Sciatic nerve (tissue), 2 donors: ENCODE measurements around the gene ATP9B. TPM values are rescaled to one million over a fixed set of nuclear protein-coding genes. Genes with fewer than 3 reads are reported as not detected.

ENCODE experiments used
- ATAC-seq: fragments of 200-7000 bp; cut with Tn5 transposase; one replicate; pipeline ENCODE4 v1.9.1; 2020; ENCODE audit warnings: mild to moderate bottlenecking, moderate library complexity
- DNase-seq: peaks from one replicate; pipeline ENCODE4 v3.0.0-alpha.2; 2020; ENCODE audit warnings: low spot score
- intact Hi-C: fragments of 100-400 bp; cut with DNase I; formaldehyde crosslinking; loops from one replicate; pipeline ENCODE4 v1.14.2; 2022
- total RNA-seq: library from RNA; stranded (reverse); fragmentation: NEBNext Ultra II Directional; extraction: Animal tissue kit (Norgen Biotek cat#: 25700); gene quantifications from one replicate; pipeline ENCODE4 v1.2.1, GENCODE V29; 2021
- donor health status: DM: no; HTN: no; CAD: no.
- donor health status: DM: no; HTN: no; CAD: no.

Gene ATP9B
- total RNA-seq, 1 donor from 2014 or later: 67.4 TPM

DNA sequence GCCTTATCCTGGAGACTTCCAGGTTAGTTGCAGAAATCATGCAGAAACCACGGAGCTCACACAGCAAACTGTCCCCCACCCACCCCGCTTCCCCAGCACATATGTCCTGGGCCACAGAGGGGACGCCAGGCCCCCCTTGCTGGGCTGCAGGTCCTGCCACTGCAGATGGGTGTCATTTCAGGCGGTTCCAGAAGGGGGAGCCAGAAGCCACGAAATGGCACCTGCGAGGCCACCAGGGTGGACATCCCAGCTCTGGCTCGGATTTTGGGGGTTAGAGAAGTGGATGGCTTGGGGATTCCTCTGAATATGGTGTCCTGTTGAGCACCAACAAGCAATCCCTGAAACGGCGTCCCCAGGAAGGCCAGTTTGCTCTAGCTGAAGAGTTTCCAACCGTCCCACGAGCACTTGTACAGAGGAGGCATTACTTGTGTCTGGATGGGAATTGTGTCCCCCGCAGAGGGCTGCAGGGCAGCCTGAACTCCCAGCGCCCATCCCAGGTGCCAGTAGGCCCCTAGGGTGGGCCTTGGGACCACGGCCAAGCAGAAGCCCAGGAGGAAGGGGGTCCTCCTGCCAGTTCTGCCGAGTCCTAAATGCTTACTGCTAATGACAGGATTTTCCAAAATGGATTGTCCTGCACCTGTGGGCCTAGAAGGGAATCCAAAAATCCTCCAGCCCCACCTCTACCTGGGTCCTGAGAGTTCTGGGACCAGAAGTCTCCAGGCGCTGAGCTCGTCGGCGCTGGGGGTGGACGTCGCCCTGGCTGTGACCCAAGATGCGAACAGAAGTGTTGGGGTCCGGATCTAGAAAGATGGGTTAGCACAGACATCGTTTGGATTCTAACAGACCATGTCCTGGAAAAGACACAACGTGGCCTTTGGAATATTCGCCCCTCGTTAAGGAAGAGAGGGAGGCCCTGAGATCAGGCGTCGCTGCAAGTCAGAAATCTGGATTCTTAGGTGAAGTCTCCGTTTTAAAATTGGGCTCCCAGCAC, 311.9 kb downstream of the ATP9B start:
- ATAC-seq: peak; percentile 49
- intact Hi-C loops: loop anchor here (5.0 kb wide), 2 partner anchors 146 to 261 kb away; no protein-coding TSS in a partner anchor
- peak; percentile 88 for DNase-seq

DNA sequence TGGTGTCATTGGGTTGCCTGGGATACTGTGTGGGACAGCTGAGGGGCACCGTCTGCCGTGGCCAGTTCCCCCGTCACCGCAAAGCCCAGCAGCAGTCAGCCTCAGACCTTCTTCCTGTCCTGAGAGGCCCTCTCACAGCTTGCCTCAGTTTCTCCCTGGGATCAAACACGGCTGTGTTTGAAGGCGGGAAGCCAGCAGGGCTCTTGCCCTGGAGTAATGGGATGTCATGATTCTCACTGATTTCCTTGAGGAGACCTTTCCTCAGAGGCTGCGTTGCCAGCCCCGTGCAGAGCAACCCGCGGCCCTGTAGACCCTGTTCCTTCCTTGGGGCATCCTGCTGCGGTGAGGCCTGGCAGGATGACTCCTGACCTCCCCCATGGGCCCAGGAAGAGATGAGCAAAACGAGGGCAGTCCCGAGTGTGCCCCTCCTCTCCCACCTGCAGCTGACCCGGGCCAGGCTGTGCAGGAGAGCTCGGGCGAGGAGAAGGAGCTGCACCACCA, 312.7 kb downstream of the ATP9B start:
- ATAC-seq (no peak), DNase-seq (no peak)
- intact Hi-C loops: loop anchor here (5.0 kb wide), 2 partner anchors 145 to 260 kb away; no protein-coding TSS in a partner anchor

DNA sequence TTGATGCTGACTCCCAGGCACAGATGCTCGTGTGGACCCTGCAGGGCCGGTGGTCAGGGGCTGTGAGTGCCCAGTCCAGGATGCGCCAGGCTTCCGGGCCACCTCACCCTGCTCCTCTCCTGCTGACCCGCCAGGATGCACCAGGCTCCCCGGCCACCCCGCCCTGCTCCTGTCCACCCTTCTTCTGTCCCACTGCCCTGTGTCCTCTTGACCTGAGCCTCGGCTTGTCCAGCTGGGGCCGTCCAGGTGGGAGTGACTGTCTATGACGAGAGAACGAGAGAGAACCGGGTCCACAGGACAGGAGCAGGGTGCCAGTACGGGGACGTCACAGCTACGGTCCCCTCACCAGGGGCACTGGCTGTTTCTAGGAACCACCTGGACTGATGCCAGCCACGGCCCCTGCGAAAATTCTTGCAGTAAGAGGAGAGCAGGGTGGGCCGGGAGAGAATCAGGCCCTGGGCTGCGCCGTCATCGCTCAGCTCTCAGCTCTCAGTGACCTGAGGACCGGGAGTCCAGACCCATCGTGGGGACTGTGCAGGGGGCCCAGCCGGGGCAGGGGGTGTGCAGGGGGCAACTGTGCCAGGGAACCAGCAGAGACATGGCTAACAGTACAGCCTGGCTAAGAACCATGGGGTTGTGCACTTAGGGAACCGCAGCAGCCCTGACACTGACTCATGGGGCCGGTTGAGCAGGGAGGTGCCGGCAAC, 313.6 kb downstream of the ATP9B start:
- DNase-seq: peak; percentile 65

DNA sequence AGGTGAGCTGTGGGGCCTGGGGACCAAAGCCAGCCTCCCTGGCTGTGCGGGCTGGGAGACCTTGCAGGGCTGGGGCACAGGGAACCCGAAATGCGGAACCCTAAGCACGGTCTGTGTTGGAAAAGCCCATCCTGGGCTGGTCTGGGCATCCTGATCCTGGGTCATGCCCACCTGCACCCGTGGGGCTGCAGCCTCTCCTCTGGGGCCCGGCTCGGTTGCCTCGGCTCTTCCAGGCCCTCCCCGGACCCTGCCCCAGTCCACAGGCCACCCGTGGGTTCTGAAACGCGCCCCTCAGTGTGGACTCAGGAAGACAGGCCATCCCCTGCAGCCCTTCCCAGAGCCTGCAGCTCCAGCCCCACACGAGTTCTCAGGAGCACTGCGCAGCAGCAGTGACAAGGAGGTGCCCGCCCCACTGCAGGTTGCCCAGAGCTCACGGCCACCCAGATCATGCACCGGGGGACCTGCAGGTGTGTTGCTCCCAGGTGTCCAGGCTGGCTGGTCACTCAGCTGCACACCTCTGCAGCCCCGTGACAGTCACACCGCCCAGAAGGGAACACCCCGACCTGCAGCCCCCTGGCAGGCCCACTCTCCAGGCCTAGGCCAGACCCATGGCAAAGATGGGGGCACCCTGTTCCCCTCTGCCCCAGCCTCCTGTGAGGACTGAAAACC, 314.3 kb downstream of the ATP9B start:
- ATAC-seq (no peak), DNase-seq (peak; percentile 45)
- intact Hi-C loops: loop anchor here (5.0 kb wide), 2 partner anchors 144 to 259 kb away; no protein-coding TSS in a partner anchor

More for the DNA sequence above, 313.6 kb downstream of the ATP9B start:
- ATAC-seq: no peak
- intact Hi-C loops: loop anchor here (5.0 kb wide), 2 partner anchors 144 to 259 kb away; no protein-coding TSS in a partner anchor

DNA sequence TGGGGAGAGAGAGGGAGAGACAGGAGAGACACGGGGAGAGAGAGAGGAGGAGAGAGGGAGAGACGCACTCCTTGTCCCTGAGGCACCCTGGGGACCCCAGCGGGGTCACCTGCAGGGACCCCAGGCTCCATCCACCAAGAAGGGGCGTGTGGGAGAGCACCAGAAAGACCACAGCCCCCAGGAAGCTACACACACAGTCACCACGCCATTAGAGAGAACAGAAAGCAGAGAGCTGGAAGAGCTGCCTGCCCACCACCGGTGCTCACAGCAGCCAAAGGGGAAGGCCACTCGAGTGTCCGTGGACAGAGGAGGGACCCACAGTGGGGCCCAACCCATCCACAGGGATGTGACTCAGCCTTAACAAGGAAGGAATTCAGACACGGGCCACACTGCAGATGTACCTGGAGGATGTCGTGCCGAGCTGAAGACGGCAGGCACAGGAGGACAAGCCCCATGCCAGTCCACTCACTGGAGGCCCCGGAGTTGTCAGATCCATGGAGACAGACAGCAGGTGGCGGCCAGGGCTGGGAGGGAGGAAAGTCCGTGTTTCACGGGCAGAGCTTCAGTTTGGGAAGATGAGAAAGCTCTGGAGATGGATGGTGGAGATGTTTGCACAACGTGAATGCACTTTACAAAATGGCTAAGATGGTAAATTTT, 315.1 kb downstream of the ATP9B start:
- intact Hi-C loops: loop anchor here (5.0 kb wide), 2 partner anchors 143 to 258 kb away; no protein-coding TSS in a partner anchor
- peak; percentile 53 for DNase-seq
- ATAC-seq: no peak

DNA sequence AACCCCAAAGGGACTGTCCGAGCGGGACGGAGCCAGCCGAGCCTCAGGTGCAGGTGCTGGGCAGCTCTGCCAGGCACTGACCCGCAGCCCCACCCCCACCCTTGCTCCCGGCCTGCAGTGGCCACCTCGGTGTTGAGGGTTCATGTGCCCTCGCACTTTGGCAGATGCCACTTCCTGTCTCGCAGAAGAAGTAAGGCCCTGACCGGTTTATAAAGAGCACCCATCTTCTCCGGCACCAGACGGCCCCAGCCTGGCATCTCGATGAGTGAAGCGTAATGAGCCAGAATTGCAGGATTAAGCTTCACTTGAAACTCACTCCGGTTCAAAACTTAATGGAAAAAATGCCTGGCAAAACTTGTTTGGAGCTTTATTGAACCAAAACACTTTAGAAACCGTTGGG, 315.6 kb downstream of the ATP9B start:
- ATAC-seq (no peak), DNase-seq (no peak)
- intact Hi-C loops: loop anchor here (5.0 kb wide), 2 partner anchors 142 to 257 kb away; no protein-coding TSS in a partner anchor

DNA sequence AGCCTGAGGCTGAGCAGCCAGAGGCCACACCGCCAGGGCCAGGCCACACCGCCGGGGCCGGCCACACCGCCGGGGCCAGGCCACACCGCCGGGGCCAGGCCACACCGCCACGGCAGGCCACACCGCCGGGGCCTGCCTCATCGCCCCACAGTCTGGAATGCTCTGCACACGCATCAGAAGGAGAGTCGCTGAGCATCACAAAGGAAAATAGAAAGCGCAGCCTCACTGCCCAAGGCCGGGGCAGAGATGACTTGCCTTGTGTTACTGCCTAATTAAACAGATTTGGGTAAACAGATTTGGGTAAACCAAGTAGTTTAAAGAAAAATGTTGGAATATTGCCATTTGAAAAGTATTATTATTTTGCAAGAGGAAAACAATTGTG, 316.1 kb downstream of the ATP9B start:
- DNase-seq (no peak), ATAC-seq (no peak)
- intact Hi-C loops: no loop called here

DNA sequence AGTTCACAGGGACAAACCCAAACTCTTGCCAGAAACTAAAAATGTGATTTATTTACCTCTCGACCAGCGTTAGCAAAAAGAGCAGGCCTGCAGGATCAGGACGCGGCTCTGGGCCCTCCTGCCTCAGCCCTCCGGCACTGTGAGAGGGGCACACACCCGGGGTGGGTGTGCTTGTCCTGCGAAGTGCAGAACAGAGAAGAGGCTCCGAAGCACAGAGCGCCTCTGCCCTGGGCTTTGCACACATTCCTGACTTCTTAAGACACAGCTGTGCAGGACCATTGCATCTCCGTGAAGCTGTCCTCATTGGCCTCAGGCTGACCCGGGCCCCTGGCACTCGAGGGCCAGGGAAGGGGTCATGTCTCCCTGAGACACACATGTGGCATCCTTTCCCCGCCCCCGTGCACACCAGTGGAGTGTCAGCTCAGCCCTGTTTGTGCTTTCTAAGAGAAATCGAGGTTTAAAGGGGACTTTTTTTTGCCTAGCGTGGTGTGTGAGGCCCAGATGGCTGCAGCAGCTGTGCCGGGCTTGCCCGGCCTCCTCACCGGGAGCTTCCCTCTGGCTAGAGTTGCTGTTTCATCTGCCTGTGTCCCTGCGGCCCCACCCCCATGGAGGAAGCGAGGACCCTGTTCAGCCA, 316.6 kb downstream of the ATP9B start:
- DNase-seq (peak; percentile 54), ATAC-seq (no peak)
- intact Hi-C loops: no loop called here

DNA sequence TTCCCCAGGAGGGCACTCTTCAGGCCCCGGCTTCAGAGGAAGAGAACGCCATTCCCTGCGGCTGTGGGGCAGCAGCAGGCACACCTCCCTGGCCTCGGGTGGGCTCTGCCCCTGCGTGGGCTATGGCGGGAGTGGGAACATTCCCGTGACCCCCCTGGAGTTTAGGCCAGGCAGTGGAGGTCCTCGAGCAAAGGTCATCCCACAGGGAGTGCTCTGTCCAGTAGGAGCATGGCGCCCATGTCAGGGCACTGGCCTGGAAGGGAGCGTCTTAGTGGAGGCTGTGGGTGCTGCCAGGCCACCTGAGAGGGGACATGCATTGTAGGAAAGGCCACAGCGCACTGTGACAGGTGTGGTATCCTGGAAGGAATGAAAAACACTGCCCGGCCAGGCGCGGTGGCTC, 317.4 kb downstream of the ATP9B start:
- ATAC-seq (no peak), DNase-seq (peak; percentile 54)
- intact Hi-C loops: no loop called here

DNA sequence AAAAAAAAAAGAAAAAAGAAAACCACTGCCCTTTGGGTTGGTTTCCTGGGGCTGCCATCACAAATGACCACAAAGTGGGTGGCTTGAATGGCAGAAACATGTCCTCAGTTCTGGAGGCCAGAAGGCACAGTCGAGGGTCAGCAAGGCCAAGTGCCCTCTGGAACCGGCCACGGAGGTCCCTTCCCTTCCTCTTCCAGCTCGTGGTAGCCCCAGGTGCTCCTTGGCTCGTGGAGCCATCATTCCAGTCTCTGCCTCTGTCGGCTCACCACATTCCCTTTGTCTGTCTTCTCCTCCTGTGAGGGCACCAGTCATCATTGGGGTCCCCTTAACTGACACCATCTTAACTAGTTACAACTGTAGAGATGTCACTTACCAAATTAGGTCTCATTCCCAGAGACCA, 318.0 kb downstream of the ATP9B start:
- no peak for DNase-seq
- no peak for ATAC-seq
- intact Hi-C loops: no loop called here

DNA sequence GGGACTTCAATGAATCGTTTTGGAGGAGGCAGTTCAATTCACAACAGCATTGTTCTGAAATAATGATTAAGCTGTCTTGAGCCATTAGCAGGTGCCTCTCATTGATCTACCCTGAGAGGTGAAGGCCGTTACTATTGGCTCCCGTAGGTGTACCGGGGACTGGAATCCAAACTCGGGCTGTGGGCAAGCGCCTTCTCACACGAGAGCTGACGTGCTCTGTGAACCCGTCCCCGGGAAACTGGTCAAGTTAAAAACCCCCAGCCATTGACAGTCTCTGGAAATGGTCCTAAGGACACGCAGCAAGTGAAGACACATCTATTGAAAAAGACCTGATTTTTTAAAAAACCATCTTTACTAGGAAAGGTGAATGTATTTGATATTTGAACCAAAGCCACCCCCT, 318.4 kb downstream of the ATP9B start:
- intact Hi-C loops: no loop called here
- DNase-seq: no peak
- ATAC-seq: no peak

DNA sequence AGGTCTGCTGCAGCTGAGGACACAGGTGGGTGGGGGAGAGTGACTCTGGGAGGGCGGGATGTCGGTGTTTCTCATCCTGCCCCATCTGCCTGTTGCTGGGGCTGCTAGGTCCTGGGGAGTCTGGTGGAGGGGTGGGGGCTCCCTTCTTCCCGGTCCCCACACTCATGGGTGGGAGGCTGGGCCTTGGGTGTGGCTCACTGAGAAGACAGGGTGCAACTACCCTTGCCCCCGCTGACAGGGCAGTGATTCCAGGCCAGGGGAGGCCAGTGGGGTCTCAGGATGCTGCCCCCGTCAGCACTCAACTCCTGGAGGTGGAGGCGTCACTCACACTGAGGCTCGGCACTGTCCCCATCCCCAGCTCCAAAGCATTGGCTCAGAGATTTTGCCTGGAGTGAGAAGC, 318.8 kb downstream of the ATP9B start:
- intact Hi-C loops: no loop called here
- DNase-seq (peak; percentile 48), ATAC-seq (no peak)

DNA sequence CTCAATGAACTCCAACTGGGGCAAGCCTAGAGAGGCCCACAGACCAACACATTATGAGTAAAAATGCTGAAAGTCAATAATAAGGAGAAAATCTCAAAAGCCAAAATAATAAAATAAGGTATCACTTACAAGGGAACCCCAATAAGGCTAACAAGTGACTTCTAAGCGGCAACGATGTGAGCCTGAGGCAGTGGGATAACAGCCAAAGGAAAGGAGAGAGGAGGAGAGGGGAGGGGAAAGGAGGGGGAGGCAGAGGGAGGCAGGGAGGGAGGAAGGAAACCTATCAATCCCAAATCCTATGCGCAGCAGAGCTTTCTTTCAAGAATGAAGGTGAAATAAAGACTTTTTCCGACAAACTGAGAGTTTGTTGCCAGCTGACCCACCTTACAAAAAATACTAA, 320.5 kb downstream of the ATP9B start:
- no peak for ATAC-seq
- peak; percentile 17 for DNase-seq
- intact Hi-C loops: no loop called here

DNA sequence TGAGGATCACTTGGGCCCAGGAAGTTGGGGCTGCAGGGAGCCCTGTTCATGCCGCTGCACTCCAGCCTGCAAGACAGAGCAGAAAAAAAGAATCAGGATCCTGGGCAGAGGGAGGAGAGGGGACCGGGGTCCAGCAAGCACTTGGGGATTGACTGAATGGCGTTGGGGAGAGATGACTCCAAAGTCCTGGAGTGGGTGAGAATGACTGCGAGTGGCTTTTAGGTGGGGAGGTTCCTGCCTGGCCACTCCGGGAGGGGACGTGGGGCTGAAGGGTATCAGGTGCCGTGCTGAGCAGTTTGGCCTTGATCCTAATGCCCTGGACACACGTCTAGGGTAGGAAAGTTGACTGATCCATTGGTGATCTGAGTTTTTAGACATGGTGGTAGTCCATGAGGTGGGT, 323.0 kb downstream of the ATP9B start:
- intact Hi-C loops: no loop called here
- peak; percentile 50 for DNase-seq
- ATAC-seq: no peak

DNA sequence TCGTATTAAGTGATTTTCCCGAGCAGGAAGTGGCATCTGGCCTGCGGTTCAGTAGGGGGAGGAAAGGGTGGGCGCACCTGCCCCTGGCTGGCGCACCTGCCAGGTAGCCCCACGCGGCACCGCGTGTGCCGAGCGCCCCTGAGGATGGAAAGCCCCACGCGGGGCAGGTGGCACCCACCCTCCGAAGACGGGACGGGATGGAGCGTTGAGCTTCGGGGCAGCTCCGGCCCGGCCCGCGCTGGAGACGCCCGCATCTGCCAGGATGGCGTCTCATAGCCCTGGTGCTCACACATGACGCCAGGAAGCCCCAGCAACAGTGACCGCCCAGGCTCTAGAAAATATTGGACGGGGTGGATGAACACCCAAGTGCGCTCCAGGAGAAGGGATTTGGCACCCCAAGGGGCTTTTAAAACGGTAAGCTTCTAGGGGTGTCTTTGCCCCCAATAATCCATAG, 324.0 kb downstream of the ATP9B start:
- ATAC-seq (peak; percentile 10), DNase-seq (peak; percentile 73)
- intact Hi-C loops: no loop called here

DNA sequence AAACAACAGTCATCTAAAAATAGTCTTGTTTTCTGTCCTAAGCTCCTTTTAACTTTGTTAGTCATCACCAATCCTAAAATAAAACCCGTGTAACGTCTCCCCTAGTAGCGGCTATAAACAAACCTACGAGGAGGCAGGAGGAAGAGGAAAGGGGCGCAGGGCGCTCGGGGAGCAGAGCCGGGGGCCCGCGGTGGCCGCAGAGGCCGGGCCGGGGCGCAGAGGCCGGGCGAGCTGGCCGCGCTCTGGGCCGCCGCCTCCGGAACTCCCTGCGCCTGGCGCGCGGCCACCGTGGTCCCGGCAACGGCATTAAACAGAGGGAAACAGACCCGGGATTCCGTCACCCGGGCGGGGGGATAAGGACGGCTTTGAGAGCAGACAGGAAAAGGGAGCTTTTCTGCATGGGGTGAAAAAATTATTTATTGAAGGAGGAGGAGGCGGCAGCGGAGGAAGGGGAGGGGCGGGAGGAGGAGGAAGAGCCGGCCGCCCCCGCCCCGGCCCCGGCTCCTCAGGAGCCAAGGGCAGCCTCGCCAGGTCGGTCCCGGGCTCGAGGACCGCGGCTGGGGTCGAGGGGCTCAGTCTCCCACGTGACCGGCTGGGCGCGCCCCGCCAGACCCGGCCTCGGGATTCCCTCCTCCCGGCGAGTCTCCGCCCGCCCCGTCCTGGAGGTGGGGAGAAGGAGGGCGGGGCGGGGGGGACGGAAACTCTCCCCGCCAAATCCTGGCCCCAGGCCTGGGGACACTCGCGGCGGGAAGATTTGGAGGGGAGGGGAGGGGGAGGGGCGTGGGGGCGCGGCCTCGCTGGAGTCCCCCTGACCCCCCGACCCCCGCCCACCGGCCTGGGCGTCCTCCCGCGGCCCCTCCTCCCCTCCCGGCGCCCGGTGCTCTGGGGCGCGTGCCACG, 324.7 kb downstream of the ATP9B start:
- peak; percentile 81 for ATAC-seq
- DNase-seq: peak; percentile 97
- intact Hi-C loops: no loop called here
